Panc1 (cell line): Measurements from ENCODE around the gene NID1. TPM values are rescaled to one million over a fixed set of nuclear protein-coding genes. Genes with fewer than 3 reads are reported as not detected.

Source experiments
- ATAC-seq: fragments of 200-7000 bp; cut with Tn5 transposase; 2 replicates; pipeline ENCODE4 v1.9.1; 2020; ENCODE audit warnings: mild to moderate bottlenecking, moderate library complexity
- BruUV-seq: library from RNA; stranded (reverse); fragments of 400-500 nt; replicated peaks from 2 replicates; lab custom pipeline; 2021; lab: Mats Ljungman, UMichigan
- CTCF ChIA-PET: fragments of 300-600 bp; sonication (Branson Sonifier 250); formaldehyde crosslinking; loops from one replicate; lab custom pipeline; 2022; ENCODE audit warnings: antibody characterized with exemption; lab: Charles Lee
- POLR2A ChIA-PET: fragments of 300-600 bp; sonication (Branson Sonifier 250); formaldehyde crosslinking; loops from one replicate; lab custom pipeline; 2022; ENCODE audit warnings: antibody characterized with exemption; lab: Charles Lee
- DNase-seq: peaks from one replicate; pipeline ENCODE4 v3.0.0-alpha.2; 2010; ENCODE audit warnings: low read depth, low spot score
- H3K27ac ChIP-seq: 2 replicates; pipeline ENCODE4 v1.5.1; 2011; ENCODE audit warnings: mild to moderate bottlenecking, low read length, inconsistent platforms
- H3K27me3 ChIP-seq: fragments of 200-500 bp; sonication (Bioruptor generic); 2 replicates; pipeline ENCODE4 v1.6.0; 2014; ENCODE audit warnings: low read length, inconsistent platforms; ENCODE audit not compliant: control insufficient read depth, insufficient read depth
- H3K36me3 ChIP-seq: fragments of 200-500 bp; sonication (Bioruptor generic); 2 replicates; pipeline ENCODE4 v1.5.1; 2014; ENCODE audit warnings: inconsistent platforms, mild to moderate bottlenecking, low read length, moderate library complexity; ENCODE audit not compliant: control insufficient read depth, insufficient read depth
- H3K4me1 ChIP-seq: 2 replicates; pipeline ENCODE4 v1.5.1; 2011; ENCODE audit warnings: inconsistent platforms, mild to moderate bottlenecking, low read length, moderate library complexity; ENCODE audit not compliant: control insufficient read depth, insufficient read depth
- H3K4me3 ChIP-seq, 2 experiments: 2 replicates each; pipeline ENCODE4 v1.5.1; 2011 to 2012; ENCODE audit warnings: low read depth in 2 of 2, low read length in 2 of 2, mild to moderate bottlenecking in 2 of 2, inconsistent platforms in 1 of 2, moderate library complexity in 1 of 2
- H3K9me3 ChIP-seq: fragments of 200-500 bp; sonication (Bioruptor generic); 2 replicates; pipeline ENCODE4 v1.5.1; 2014; ENCODE audit warnings: low read depth, mild to moderate bottlenecking, inconsistent platforms, low read length, moderate library complexity; ENCODE audit not compliant: control insufficient read depth, insufficient read depth
- CTCF ChIP-seq: fragments of 450-650 bp; IDR thresholded peaks from 2 replicates; pipeline ENCODE4 v1.5.1; 2017; ENCODE audit warnings: mild to moderate bottlenecking
- POLR2AphosphoS5 ChIP-seq: IDR thresholded peaks from 2 replicates; pipeline ENCODE4 v1.6.1; 2012; ENCODE audit warnings: mild to moderate bottlenecking, low read depth, low read length, moderate library complexity
- REST ChIP-seq, 2 experiments: IDR thresholded peaks; 2 replicates each; pipeline ENCODE4 v1.6.1; 2011 to 2012; ENCODE audit warnings: low read depth in 2 of 2, control low read depth in 1 of 2, low read length in 1 of 2, mild to moderate bottlenecking in 1 of 2, moderate library complexity in 1 of 2; ENCODE audit not compliant: insufficient read depth in 1 of 2
- SIN3A ChIP-seq: IDR thresholded peaks from 2 replicates; pipeline ENCODE4 v1.6.1; 2012; ENCODE audit warnings: low read depth, mild to moderate bottlenecking, low read length, moderate library complexity, borderline replicate concordance; ENCODE audit not compliant: insufficient read depth
- TCF7L2 ChIP-seq: IDR thresholded peaks from 2 replicates; pipeline ENCODE4 v1.6.1; 2011; ENCODE audit warnings: mild to moderate bottlenecking, low read depth, low read length, inconsistent platforms
- in situ Hi-C: cut with HindIII; loops from 2 replicates; pipeline ENCODE4 v1.10.0; 2016; ENCODE audit warnings: low sequenced_read_pairs, low pct_unique_long_range_greater_than_20kb
- intact Hi-C: fragments of 100-400 bp; cut with micrococcal nuclease; formaldehyde crosslinking; loops from one replicate; pipeline ENCODE4 v1.10.0; 2022; ENCODE audit not compliant: unreplicated experiment
- total RNA-seq: library from RNA; stranded (reverse); gene quantifications from one replicate; pipeline ENCODE4 v1.2.1, GENCODE V29; 2021; ENCODE audit not compliant: unreplicated experiment

Gene NID1
- total RNA-seq, 1 experiment from 2014 or later = 89.3 TPM

- no peaks in the 10 kb centered on the region for H3K27me3 ChIP-seq
- no TSS peak for BruUV-seq
- intact Hi-C loops = no loop called here
- H3K9me3 ChIP-seq = no peaks in the 10 kb centered on the region
- ChIA-PET POLR2A (no interaction called here), CTCF (no interaction called here)
- no peak overlapping the region for H3K4me3 ChIP-seq
- in situ Hi-C loops = no loop called here
- ATAC-seq (no peak), DNase-seq (no peak)
- no peaks in the 10 kb centered on the region for H3K36me3 ChIP-seq
- H3K27ac ChIP-seq = 0 out of 2 replicates have a peak overlapping the region, but pooled peaks have one; percentile 18
- H3K4me1 ChIP-seq = peaks cover 9% of the 10 kb centered on the region
- TF ChIP-seq REST (IDR thresholded peaks at IDR 0.05; ENCODE audit: insufficient read depth in 1 of 2, low read depth in 2 of 2, low read length in 1 of 2) (no peak), TCF7L2 (no peak), SIN3A (no peak), POLR2AphosphoS5 (no peak), CTCF (no peak)
These were observed 114.6 kb downstream of the NID1 start for GRCh38 chr1:235950318-235950717.

- intact Hi-C loops (no loop called here), in situ Hi-C loops (no loop called here)
- BruUV-seq = no TSS peak
- POLR2A ChIA-PET = interaction anchor here (0.6 kb wide), 1 partner anchor 244 kb away, joined by 5 read pairs; no protein-coding TSS in a partner anchor
- Histone ChIP-seq H3K4me3 (no peak overlapping the region), H3K27me3 (no peaks in the 10 kb centered on the region), H3K4me1 (peaks cover 9% of the 10 kb centered on the region), H3K27ac (peak overlapping the region; percentile 40; the same call in 1 of the 2 replicates), H3K36me3 (no peaks in the 10 kb centered on the region), H3K9me3 (no peaks in the 10 kb centered on the region)
- no peak for ATAC-seq
- CTCF ChIA-PET = no interaction called here
- no peak for TF ChIP-seq SIN3A
- no peak for TF ChIP-seq CTCF
- TF ChIP-seq TCF7L2 = no peak
- no peak for TF ChIP-seq REST (IDR thresholded peaks at IDR 0.05; ENCODE audit: insufficient read depth in 1 of 2, low read depth in 2 of 2, low read length in 1 of 2)
- no peak for TF ChIP-seq POLR2AphosphoS5
- no peak for DNase-seq
These were observed 116.0 kb downstream of the NID1 start for GRCh38 chr1:235948774-235949427.
